ENCODE measurements around the gene ZNF385B. TPM values are rescaled to one million over a fixed set of nuclear protein-coding genes. Genes with fewer than 3 reads are reported as not detected.

The ZNF385B gene
- total RNA-seq, 4 donors from 2014 or later, result 0.51 to 2.9 (median 1.7) TPM

DNA sequence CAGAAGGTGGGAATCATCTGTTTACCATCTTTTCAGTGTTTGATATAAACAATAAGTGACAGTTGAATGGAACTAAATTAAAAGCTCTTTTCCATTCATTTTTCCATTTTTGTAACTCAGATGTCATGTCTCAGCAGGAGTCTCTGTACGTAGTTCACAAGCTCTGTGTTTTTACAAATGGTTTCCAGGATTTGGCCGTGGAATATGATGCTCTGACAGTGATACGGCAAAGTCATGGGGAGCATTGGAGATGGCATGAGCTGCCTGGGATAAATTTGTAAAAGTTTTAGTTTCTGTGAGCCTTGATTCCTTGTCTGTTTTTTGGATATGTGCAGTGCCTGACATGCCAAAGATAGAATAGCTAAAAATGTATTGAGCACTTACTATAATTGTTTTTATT, 428.7 kb downstream of the ZNF385B start:
- TF ChIP-seq CTCF (IDR thresholded peaks at IDR 0.05; ENCODE audit: low read depth), result no peak

GRCh38 chr2:179429597-179429996, 431.8 kb downstream of the ZNF385B start:
- TF ChIP-seq CTCF (IDR thresholded peaks at IDR 0.05; ENCODE audit: low read depth), result no peak

GRCh38 chr2:179429060-179429471, 432.3 kb downstream of the ZNF385B start:
- TF ChIP-seq CTCF (IDR thresholded peaks at IDR 0.05; ENCODE audit: low read depth), result no peak

DNA sequence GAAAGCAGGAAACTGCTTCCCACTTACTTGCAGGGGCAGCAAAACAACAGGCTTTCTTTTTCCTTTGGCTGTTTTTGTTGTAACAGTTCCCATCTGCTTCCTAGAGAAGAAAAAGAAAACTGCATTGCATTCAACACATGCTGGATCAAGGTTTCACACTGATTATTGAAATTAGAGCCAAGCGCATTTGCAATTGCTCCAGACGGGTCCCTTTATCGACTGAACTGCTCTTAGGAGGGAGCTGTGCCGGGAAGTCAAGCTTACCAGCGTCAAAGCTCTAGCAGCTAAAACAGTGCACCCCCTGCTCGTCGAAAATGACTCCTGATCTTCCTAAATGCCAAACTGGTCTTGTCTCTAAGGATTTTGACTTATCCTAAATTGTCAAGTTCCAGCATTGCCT, 432.8 kb downstream of the ZNF385B start:
- no peak for TF ChIP-seq CTCF (IDR thresholded peaks at IDR 0.05; ENCODE audit: low read depth)

DNA sequence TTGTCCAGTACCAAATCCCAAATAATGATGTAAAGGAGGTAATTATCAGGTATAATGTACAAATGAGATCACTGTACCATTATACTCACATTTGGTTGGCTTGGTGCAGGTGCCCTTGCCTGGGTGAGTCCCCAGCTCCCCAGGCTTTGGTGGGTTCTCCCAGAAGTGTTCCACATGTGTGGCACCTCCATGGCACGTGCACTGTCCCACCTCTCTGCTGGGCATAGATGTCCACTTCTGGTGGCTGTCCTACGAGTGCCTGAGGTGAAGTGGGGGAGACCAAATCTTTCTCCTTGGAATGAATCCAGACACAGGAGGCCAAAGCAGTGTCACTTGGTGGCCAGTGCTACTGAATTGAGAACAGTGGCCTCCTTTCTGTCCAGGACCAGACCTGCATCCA, 434.3 kb downstream of the ZNF385B start:
- no peak for TF ChIP-seq CTCF (IDR thresholded peaks at IDR 0.05; ENCODE audit: low read depth)

DNA sequence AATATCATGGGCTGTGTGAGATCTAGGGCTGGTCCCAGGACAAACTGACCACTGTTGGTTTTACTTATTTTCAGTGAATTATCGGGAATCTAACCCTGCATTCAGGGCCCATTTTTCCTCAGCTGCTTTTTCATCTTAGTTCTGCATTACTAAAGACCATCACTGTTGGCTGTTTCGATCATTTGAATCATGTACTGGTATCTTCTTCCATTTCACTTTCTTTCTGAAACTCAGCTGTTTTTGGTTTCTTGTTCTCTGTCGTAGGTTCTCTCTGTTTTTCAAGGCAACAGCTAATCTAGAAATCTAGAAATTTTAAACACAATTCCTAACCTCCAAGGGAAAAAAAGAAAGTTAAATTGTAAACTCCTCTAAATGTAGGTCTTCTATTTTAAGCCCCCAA, 436.8 kb downstream of the ZNF385B start:
- no peak for TF ChIP-seq CTCF (IDR thresholded peaks at IDR 0.05; ENCODE audit: low read depth)

- TF ChIP-seq CTCF (IDR thresholded peaks at IDR 0.05; ENCODE audit: low read depth), result no peak
Measured at GRCh38 chr2:179422037-179422643, 439.3 kb downstream of the ZNF385B start.
